NCI-H2107 treated with DMSO at 0.1 percent for 48 hours (cell line): ENCODE data around the gene KPNA1.
"Not testable (repeated sequence)": the region's sequence is repeated elsewhere in the genome, so short reads cannot be mapped to it uniquely, and the experiment has no call there.

Experiments
- DNase-seq: peaks from one replicate; lab custom pipeline; 2025; ENCODE audit not compliant: unreplicated experiment; lab: John Stamatoyannopoulos, UW

The KPNA1 gene

GRCh38 chr3:122481390-122481789, 33.3 kb downstream of the KPNA1 start:
- no peak for DNase-seq

- no peak for DNase-seq
Observed at GRCh38 chr3:122476532-122476931, 38.2 kb downstream of the KPNA1 start.

- no peak for DNase-seq
Observed at GRCh38 chr3:122475316-122475715, 39.4 kb downstream of the KPNA1 start.

GRCh38 chr3:122469659-122470058, 45.1 kb downstream of the KPNA1 start:
- no peak for DNase-seq

- no peak for DNase-seq
Observed at GRCh38 chr3:122468896-122469533, 45.7 kb downstream of the KPNA1 start.

GRCh38 chr3:122466701-122467240, 48.0 kb downstream of the KPNA1 start:
- DNase-seq, result no peak

- DNase-seq, result no peak
Observed at GRCh38 chr3:122464659-122465058, 50.1 kb downstream of the KPNA1 start.

- DNase-seq, result no peak
Observed at GRCh38 chr3:122462406-122462805, 52.3 kb downstream of the KPNA1 start.

- no peak for DNase-seq
Observed at GRCh38 chr3:122461806-122462205, 52.9 kb downstream of the KPNA1 start.

- DNase-seq, result peak; percentile 8
Observed at GRCh38 chr3:122458992-122459391, 55.7 kb downstream of the KPNA1 start.

- DNase-seq, result no peak
Observed at GRCh38 chr3:122457706-122458105, 57.0 kb downstream of the KPNA1 start.

GRCh38 chr3:122456074-122456473, 58.7 kb downstream of the KPNA1 start:
- DNase-seq, result no peak

GRCh38 chr3:122451371-122451770, 63.4 kb downstream of the KPNA1 start:
- DNase-seq, result no peak

- not testable (repeated sequence) for DNase-seq
Observed at GRCh38 chr3:122448218-122448617, 66.5 kb downstream of the KPNA1 start.

GRCh38 chr3:122444491-122444887, 70.2 kb downstream of the KPNA1 start:
- not testable (repeated sequence) for DNase-seq

GRCh38 chr3:122443762-122444490, 70.8 kb downstream of the KPNA1 start:
- DNase-seq, result not testable (repeated sequence)

- no peak for DNase-seq
Observed at GRCh38 chr3:122443090-122443489, 71.6 kb downstream of the KPNA1 start.

GRCh38 chr3:122435950-122436349, 78.8 kb downstream of the KPNA1 start:
- no peak for DNase-seq

GRCh38 chr3:122430371-122430770, 84.4 kb downstream of the KPNA1 start:
- DNase-seq, result no peak

GRCh38 chr3:122427857-122428471, 86.8 kb downstream of the KPNA1 start:
- DNase-seq, result no peak

GRCh38 chr3:122421836-122422235, 92.9 kb downstream of the KPNA1 start:
- DNase-seq, result no peak

GRCh38 chr3:122421101-122421500, 93.6 kb downstream of the KPNA1 start:
- DNase-seq, result no peak
